A549 treated with Mapracorat at 1 μM for 4 hours (cell line): ENCODE results near the gene NSDHL. TPM values are rescaled to one million over a fixed set of nuclear protein-coding genes. Genes with fewer than 3 reads are reported as not detected.

Experiments used
- total RNA-seq: library from RNA; stranded (reverse); fragments of 200-300 nt; extraction: Qiagen RNA extraction; gene quantifications from 5 replicates; pipeline ENCODE4 v1.2.3, GENCODE V29; 2022

NSDHL gene
- 40.7 to 44.6 TPM (median 42.8 TPM) in 5 replicates for total RNA-seq

GRCh38 chrX:152830312-152831305 is at the start of gene NSDHL, which contains the start of gene CETN2:
Gene NSDHL, plus strand, starts transcription at chrX:152831063. Its CDS starts 15,262 bp downstream, at chrX:152846325.
Gene CETN2, minus strand, starts transcription at chrX:152830757. Its CDS starts 47 bp downstream, at chrX:152830710.

DNA sequence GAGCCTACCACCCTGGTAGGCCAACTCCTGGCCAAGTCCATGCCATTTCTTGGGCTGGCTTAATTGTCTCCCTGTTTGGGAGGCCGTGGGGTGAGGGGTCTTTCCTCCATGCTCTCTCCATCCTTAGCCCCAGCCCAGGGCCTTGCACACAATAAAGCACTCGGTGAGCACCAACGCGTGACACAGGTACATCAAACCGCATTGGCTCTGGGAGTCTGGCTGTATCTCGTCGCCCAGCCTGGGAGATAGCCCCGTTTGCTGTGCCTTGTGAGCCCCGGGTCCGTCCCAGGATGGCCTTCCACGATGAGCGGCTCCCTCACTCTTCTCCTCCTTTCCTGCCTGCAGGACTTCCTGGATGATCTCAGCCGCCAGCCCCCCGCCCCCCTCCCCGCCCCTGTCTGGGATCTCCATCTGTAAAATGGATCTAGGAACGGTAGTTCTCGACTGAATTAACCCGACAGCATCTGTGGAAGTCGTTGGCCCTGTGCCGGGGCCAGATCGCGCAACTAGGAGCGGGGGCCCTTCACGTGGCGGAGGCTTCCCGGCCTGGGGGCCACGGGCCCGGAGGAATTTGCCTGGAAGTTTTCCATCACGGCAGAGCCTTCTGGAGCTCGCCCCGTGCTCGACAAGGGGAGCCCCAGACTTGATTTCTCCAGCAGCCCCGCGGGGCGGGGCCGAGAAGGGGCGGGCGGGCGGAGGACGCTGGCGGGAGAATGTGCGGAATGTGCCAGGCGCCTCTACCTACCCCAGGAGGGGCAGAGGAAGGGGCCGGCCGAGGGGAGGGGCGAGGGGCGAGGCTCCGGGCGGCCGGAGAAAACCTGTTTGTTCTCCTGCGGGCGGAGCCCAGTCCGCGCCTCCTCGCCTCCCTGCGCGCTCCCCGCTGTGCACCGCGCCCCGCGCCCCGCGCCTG is 66.6 kb downstream of the NSDHL start, which contains the start of gene ZNF185:
Gene ZNF185 (plus strand): TSS at position 846 of the 910 bp plus-strand sequence. CDS start 16,423 bp downstream, outside the sequence.

Other genes starting within 250 kb of the NSDHL start
- 0.16 to 0.22 TPM (median 0.18 TPM) in 5 replicates for gene GABRQ, start 193.2 kb upstream of the NSDHL start, total RNA-seq
- gene MAGEA3, start 132.3 kb upstream of the NSDHL start, total RNA-seq: 2.8 to 4.1 TPM (median 3.2 TPM) in 5 replicates
- gene CSAG2, start 121.8 kb upstream of the NSDHL start, total RNA-seq: not detected in 5 replicates
- 0.19 TPM in 1 of 5 replicates, not detected in the others for gene MAGEA2B, start 116.4 kb upstream of the NSDHL start, total RNA-seq
- gene CSAG1, start 97.3 kb upstream of the NSDHL start, total RNA-seq: 0.26 to 0.92 TPM (median 0.43 TPM) in 4 of 5 replicates, not detected in the other
- 0.11 to 0.26 TPM (median 0.15 TPM) in 5 replicates for gene MAGEA12, start 97.3 kb upstream of the NSDHL start, total RNA-seq
- gene MAGEA2, start 77.2 kb upstream of the NSDHL start, total RNA-seq: 0.12 to 0.27 TPM in 2 of 5 replicates, not detected in the others
- gene CSAG3, start 71.8 kb upstream of the NSDHL start, total RNA-seq: not detected in 5 replicates
- gene MAGEA6, start 61.4 kb upstream of the NSDHL start, total RNA-seq: 11.3 to 13.3 TPM (median 12.0 TPM) in 5 replicates
- 68.6 to 94.0 TPM (median 73.6 TPM) in 5 replicates for gene CETN2, start 306 bp upstream of the NSDHL start, total RNA-seq
- gene ZNF185, start 67.0 kb downstream of the NSDHL start, total RNA-seq: 6.9 to 8.3 TPM (median 7.4 TPM) in 5 replicates
- gene PNMA5, start 163.1 kb downstream of the NSDHL start, total RNA-seq: not detected in 5 replicates
- gene PNMA3, start 225.4 kb downstream of the NSDHL start, total RNA-seq: 0.09 to 0.26 TPM (median 0.20 TPM) in 5 replicates
- gene PNMA6A, start 241.4 kb downstream of the NSDHL start, total RNA-seq: 3.7 to 5.5 TPM (median 5.0 TPM) in 5 replicates